ENCODE results near the gene ADAM8.

DNA sequence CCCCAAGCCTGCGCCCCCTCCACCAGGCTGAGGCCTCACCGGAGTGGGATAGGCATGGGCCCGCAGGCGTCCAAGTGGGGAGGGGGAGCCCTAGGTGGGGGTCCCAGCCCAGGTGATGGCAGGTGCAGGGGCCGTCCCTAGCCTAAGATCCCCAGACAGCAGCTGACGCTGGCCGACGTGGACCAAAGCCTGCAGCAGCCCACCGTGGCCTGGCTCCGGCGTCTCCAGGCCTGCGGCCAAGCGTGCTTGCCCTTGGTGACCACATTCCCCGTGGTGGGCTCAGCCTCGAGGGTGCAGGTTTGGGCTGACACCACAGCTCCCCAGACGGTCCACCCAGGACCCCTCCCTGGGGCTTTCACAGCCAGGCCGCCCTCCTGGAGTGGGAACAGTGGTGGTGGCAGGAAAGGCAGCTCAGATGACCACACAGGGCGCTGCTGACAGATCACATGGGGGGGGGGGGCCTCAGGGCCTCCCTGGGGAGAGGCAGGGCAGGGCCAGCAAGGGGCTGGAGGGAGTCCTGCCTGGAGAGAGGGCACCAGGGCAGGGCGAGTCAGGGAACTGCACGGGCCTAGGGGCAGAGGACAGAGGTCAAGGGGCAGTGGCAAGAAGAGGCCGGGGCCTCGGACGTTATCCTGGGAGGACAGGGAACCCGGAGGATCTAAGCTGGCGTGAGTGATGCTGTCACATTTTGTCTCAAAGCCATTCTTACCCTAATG lies 767 bp upstream of the ADAM8 start:
- TF ChIP-seq PAX5 (IDR thresholded peaks at IDR 0.05; ENCODE audit: insufficient read depth, low read length, severe bottlenecking) = no peak
- TF ChIP-seq POLR2AphosphoS5 (IDR thresholded peaks at IDR 0.05; ENCODE audit: low read depth, low read length) = no peak
- TF ChIP-seq POLR2A (IDR thresholded peaks at IDR 0.05; ENCODE audit: low read depth, low read length) = no peak
- no peak for TF ChIP-seq POU2F2 (IDR thresholded peaks at IDR 0.05; ENCODE audit: low read depth, low read length)
